Activated T-cell treated with anti-CD3 and anti-CD28 coated beads, Interleukin-2, amount 50 U/mL, for 24 hours (primary cell): ENCODE results near the gene NPB.
A peak's percentile ranks its signal among the peaks of the same experiment; 100 is the strongest.

ENCODE experiments used
- DNase-seq: peaks from one replicate; pipeline ENCODE4 v3.0.0-alpha.2; 2020
- H3K27ac Mint-ChIP-seq: 2 replicates; pipeline ENCODE4 v1.8.0; 2020; ENCODE audit warnings: mild to moderate bottlenecking, mixed read lengths
- H3K27me3 Mint-ChIP-seq: 2 replicates; pipeline ENCODE4 v1.8.0; 2020; ENCODE audit warnings: mixed read lengths
- H3K36me3 Mint-ChIP-seq: 2 replicates; pipeline ENCODE4 v1.8.0; 2020; ENCODE audit warnings: low read depth, mixed read lengths
- H3K4me1 Mint-ChIP-seq: 2 replicates; pipeline ENCODE4 v1.8.0; 2020; ENCODE audit warnings: low read depth, mixed read lengths
- H3K4me3 Mint-ChIP-seq: 2 replicates; pipeline ENCODE4 v1.8.0; 2020; ENCODE audit warnings: mild to moderate bottlenecking, moderate library complexity, mixed read lengths
- H3K9me3 Mint-ChIP-seq: 2 replicates; pipeline ENCODE4 v1.8.0; 2020; ENCODE audit warnings: mixed read lengths

The NPB gene

DNA sequence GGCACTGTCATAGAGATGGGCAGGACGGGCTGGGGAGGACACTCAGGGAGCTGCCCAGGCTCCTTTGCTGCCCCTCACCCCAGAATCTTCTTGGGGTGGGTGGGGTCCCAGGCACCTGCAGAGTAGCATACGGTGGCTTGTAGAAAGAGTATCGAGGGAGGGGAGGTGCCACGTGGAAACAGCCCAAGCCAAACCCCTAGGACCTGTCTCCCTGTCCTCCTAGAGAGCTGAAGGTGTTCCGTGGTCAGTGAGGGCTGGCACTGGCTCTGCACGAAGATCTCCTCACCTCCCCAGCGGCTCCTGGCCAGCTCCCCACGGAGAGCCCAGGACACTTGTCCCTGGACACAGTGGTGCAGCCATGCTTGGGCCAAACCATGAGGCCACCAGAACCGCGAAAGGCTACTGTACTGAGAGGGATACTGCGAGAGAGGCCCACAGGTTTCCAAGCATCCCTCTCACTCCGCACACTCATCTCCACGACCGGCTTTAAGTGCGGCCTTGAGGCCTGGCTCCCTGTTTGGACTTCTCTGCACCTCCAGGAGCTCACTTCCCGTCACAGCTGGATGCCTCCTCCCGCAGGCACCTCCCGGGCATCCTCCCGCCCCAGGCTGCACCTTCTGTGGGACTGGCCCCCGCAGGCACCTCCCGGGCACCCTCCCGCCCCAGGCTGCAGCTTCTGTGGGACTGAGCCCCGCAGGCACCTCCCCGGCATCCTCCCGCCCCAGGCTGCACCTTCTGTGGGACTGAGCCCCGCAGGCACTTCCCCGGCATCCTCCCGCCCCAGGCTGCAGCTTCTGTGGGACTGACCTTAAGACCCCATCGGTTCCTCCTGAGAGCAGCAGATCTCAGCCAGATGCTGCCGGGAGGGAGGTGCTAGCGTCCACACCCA is 27.5 kb downstream of the NPB start:
- H3K4me3 Mint-ChIP-seq, result peak overlapping the region; percentile 77
- peaks cover 11% of the 10 kb centered on the region for H3K27me3 Mint-ChIP-seq
- no peak for DNase-seq
- peaks cover 28% of the 10 kb centered on the region for H3K36me3 Mint-ChIP-seq
- peaks cover 36% of the 10 kb centered on the region for H3K4me1 Mint-ChIP-seq
- no peak overlapping the region for H3K27ac Mint-ChIP-seq
- no peaks in the 10 kb centered on the region for H3K9me3 Mint-ChIP-seq

DNA sequence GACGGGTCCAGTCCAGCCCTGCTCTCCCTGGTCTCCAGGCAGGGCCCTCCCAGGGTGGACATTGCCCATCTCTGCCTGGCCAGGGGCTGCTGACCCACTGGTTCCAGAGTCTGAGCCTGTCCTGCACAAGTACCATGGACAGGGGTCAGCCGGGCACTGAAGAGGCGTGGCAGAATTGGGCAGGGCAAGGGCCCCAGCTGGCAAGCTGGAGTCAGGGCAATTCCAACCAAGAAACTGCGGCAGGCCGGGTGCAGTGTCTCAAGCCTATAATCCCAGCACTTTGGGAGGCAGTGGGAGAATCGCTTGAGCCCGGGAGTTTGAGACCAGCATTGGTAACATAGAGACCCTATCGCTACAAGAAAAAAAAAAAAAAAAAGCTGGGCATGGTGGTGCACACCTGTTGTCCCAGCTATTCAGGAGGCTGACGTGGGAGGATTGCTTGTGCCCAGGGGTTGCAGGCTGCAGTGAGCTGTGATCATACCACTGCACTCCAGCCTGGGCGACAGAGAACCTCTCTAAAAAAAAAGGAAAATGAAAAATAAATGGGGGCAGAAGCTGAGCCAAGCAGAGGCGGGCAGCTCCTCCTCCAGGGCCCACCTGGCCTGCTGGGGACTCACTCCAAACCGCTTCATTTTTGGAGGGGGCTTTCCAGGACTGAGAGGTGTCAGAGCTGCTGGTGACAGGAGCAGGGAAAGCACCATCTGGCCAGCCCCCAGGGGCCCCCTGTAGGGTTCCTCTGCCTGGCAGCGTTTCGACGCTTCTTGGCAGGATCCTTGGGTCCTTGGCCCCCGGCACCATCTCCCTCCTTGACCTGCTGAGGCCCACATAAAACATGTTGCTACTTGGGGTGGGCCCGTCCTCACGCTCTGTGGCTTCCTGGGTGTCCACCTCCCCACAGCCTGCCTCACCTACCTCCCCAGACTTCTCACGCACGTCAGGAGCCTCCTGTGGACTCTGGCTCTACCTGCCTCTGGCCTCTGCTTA is 28.4 kb downstream of the NPB start:
- H3K9me3 Mint-ChIP-seq, result no peaks in the 10 kb centered on the region

DNA sequence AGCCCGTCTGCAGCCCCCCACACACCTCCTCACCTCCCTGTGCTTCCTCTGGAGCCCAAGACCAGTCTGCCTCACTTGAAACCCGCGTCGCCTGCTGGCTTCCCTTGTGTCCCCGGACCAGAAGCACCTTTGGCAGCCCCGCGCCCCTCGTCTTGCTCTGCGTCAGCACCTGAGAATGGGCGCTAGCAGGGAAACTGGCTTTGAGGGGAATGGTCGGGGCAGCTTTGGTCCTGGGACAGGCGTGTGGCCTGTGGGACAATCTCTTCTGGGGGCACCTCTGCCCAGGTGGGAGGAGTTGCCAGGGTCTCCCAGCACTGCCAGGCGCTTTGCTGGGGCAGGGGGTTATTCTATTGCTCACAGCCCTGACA is 29.1 kb downstream of the NPB start:
- no peak overlapping the region for H3K27ac Mint-ChIP-seq
- H3K4me1 Mint-ChIP-seq, result peaks cover 35% of the 10 kb centered on the region
- H3K36me3 Mint-ChIP-seq, result peaks cover 44% of the 10 kb centered on the region
- H3K9me3 Mint-ChIP-seq, result no peaks in the 10 kb centered on the region
- DNase-seq, result no peak
- H3K4me3 Mint-ChIP-seq, result no peak overlapping the region
- peaks cover 11% of the 10 kb centered on the region for H3K27me3 Mint-ChIP-seq

More for the DNA sequence above, 28.4 kb downstream of the NPB start:
- Mint-ChIP-seq H3K36me3 (peaks cover 38% of the 10 kb centered on the region), H3K4me3 (peak overlapping the region; percentile 12), H3K27me3 (peaks cover 11% of the 10 kb centered on the region), H3K4me1 (peaks cover 36% of the 10 kb centered on the region), H3K27ac (no peak overlapping the region)
- DNase-seq, result no peak

DNA sequence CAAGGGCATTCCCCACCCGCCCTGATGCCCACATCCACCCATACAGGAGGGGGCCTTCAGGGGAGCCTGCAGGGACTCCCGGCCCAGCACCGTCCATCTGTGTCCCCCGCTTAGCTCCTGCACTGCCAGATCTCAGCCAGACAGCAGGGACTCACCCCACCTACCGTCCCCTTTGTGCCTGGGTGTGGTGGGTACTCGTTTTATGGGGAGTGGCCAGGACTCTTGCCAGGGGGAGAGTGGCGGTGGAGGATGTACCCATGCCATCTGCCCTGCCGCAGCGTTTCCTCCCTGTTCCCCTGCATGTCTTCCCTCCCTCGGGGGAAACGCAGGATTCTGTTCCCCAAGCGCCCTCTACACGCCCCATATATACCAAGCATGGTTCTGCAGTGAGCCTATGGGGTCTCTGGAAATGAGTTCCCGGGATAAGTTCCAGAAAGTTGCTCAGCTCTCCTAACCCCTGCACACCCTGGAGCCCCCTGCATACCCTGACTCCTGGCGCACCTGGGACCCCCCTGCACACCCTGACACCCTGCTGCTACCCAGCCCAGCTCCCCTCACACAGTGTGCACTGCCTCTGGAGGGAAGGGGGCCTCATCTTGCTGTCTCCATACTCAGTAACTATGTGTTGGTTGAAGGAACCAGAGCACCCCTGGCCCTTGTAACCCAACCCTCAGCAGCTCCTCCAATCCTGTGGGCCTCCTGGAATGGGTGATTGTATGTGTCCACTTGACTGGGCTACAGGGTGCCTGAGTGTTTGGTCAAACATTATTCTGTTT is 29.7 kb downstream of the NPB start:
- Mint-ChIP-seq H3K4me3 (no peak overlapping the region), H3K36me3 (peaks cover 43% of the 10 kb centered on the region), H3K27ac (no peak overlapping the region), H3K9me3 (no peaks in the 10 kb centered on the region), H3K27me3 (peaks cover 11% of the 10 kb centered on the region), H3K4me1 (peaks cover 34% of the 10 kb centered on the region)
- DNase-seq, result no peak

DNA sequence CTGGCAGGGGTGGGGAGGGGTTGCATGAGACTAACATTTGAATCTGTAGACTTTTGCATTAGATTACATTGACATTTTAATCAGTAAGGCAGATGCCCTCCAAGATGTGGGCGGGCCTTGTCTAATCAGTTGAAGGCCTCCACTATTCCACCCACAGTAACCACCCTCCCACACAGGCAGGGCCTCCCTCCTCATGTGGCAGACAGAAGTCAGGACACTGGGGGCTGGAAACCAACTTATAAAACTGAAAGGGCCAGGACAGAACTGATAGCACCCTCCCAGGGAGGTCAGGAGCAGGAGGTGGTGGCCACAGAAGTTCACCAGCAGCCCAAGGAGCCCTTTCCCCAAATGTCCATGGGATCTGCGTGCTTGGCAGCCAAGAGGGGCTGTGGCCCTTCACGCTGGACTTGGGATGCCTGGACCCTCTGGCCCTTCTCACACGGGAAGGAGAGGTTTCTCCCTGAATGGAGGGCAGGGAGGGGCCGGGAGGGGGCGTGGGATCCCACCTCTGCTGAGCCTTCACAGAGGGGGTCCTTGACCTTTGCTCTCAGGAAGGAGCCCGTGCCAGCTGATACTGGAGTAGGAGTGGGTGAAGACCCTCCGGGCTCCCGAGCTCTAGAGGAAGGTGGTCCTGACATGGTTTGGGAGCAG is 30.4 kb downstream of the NPB start:
- Mint-ChIP-seq H3K27me3 (peaks cover 11% of the 10 kb centered on the region), H3K27ac (no peak overlapping the region), H3K4me1 (peaks cover 35% of the 10 kb centered on the region), H3K36me3 (peaks cover 42% of the 10 kb centered on the region), H3K4me3 (no peak overlapping the region), H3K9me3 (no peaks in the 10 kb centered on the region)
- DNase-seq, result no peak

GRCh38 chr17:81933178-81933699 is 31.2 kb downstream of the NPB start:
- Mint-ChIP-seq H3K4me1 (peaks cover 43% of the 10 kb centered on the region), H3K27ac (no peak overlapping the region), H3K27me3 (peaks cover 11% of the 10 kb centered on the region), H3K36me3 (peaks cover 42% of the 10 kb centered on the region), H3K4me3 (no peak overlapping the region), H3K9me3 (no peaks in the 10 kb centered on the region)
- DNase-seq, result no peak

GRCh38 chr17:81934098-81934757 is 32.2 kb downstream of the NPB start:
- no peak overlapping the region for H3K27ac Mint-ChIP-seq

GRCh38 chr17:81934850-81935708 is 33.0 kb downstream of the NPB start:
- peaks cover 39% of the 10 kb centered on the region for H3K4me1 Mint-ChIP-seq
- no peaks in the 10 kb centered on the region for H3K9me3 Mint-ChIP-seq
- no peak for DNase-seq
- no peak overlapping the region for H3K27ac Mint-ChIP-seq
- peak overlapping the region; percentile 90 for H3K4me3 Mint-ChIP-seq
- H3K27me3 Mint-ChIP-seq, result peaks cover 5% of the 10 kb centered on the region
- peaks cover 42% of the 10 kb centered on the region for H3K36me3 Mint-ChIP-seq

More at GRCh38 chr17:81934098-81934757, 32.2 kb downstream of the NPB start:
- H3K36me3 Mint-ChIP-seq, result peaks cover 42% of the 10 kb centered on the region
- H3K4me3 Mint-ChIP-seq, result peak overlapping the region; percentile 35
- no peak for DNase-seq
- peaks cover 8% of the 10 kb centered on the region for H3K27me3 Mint-ChIP-seq
- no peaks in the 10 kb centered on the region for H3K9me3 Mint-ChIP-seq
- H3K4me1 Mint-ChIP-seq, result peaks cover 39% of the 10 kb centered on the region

DNA sequence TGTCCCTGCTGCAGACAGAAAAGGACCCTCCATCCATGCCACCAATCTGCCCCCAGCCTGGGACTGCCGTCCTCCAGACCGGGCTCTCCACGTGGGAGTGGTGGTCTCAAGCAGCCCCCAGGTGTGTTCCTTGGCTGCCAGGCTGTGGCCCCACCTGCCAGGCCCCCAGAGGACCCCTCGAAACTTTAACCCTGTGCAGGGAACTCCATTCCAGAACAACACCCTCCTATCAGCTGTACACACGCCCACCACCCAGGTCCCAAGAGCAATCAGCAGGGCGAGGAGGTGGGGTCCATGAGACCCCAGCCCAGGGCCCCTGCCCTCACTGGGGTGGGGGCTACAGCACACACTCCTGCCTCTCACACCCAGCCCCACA is 33.7 kb downstream of the NPB start:
- Mint-ChIP-seq H3K4me3 (peak overlapping the region; percentile 90), H3K36me3 (peaks cover 42% of the 10 kb centered on the region), H3K27me3 (peaks cover 10% of the 10 kb centered on the region), H3K9me3 (no peaks in the 10 kb centered on the region), H3K4me1 (peaks cover 39% of the 10 kb centered on the region), H3K27ac (peak overlapping the region; percentile 55)
- no peak for DNase-seq

DNA sequence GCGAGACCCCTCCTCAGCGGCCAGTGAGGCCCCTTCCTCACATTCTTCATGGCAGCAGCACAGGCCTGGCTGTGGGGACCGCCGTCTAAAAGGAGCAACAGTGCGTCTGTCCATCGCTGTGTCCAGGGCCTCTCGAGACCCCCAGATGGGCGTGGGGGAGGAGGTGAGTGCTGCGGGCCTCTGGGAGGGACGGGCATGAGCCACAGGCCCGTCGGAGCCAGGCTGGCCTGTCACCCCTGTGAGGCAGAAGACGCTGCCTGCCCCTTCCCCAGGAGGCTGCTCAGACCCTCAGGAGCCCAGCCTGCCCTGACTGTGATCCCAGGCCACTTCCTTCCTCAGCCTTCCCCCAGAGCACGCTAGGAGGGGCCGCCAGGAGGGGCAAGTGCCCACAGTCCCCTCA is 37.2 kb downstream of the NPB start:
- Mint-ChIP-seq H3K4me3 (no peak overlapping the region), H3K9me3 (no peaks in the 10 kb centered on the region), H3K27me3 (peaks cover 11% of the 10 kb centered on the region), H3K4me1 (peaks cover 26% of the 10 kb centered on the region), H3K36me3 (peaks cover 25% of the 10 kb centered on the region), H3K27ac (no peak overlapping the region)
- no peak for DNase-seq

- Mint-ChIP-seq H3K27ac (no peak overlapping the region), H3K4me1 (peaks cover 24% of the 10 kb centered on the region), H3K36me3 (peaks cover 18% of the 10 kb centered on the region), H3K27me3 (peaks cover 11% of the 10 kb centered on the region), H3K4me3 (no peak overlapping the region), H3K9me3 (no peaks in the 10 kb centered on the region)
- no peak for DNase-seq
Measured at GRCh38 chr17:81939881-81940385, 37.9 kb downstream of the NPB start.
